Measurements from ENCODE around the gene LRIT3.
"Not testable (repeated sequence)": the region's sequence is repeated elsewhere in the genome, so short reads cannot be mapped to it uniquely, and the experiment has no call there.

LRIT3 gene

DNA sequence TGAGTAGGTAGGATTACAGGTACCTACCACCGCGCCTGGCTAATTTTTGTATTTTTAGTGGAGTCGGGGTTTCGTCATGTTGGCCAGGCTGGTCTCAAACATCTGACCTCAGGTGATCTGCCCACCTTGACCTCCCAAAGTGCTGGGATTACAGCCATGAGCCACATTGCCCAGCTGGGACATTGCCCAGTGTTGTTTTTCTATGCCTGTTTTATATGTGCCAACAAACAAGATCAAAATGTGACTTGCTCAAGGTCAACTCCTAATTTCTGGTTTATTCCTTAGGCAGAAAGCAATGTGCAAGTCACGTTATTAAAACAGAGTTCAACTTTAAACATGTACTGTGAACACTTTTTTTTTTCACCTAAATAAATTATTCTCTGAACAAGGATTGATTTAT is 2.7 kb downstream of the LRIT3 start:
- DNase-seq: no peak

DNA sequence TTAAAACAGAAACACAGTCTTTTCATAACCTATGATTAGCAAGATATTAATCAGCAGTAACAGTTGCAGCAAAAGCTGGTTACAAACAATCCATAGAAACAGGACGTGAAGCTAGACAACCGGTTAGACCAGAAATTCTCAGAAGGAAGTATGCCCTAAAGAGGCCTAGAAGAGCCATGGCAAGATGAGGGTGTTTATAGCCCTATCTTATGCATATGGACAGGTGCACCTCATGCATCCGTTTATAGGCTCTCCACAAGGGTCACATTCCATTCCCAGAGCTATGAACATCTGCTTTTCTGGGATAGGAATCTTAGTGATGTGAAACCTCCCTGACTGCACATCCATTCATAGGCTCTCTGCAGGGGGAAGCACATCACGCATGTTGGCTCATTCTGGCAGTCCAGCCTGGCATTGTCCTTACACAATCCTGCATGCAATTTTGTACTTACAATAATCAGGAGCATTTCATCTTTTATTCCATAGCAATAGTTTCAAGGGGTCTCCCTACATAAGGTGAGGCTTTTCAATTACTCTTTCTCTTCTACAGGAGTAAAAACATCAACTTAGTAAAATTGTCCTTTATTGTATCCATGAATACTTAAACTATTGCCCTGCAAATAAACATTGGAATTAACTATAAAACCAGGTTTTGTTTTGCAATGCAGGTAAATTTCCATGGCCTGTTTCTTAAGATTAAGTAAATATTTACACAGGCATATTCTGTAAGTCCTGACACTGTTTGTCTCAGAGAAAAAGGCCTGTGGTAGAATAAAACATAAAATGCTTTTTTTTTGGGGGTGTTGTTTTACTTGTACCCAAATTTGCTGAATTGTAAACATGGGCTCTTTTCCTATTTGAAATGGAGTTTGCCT is 11.8 kb downstream of the LRIT3 start:
- not testable (repeated sequence) for DNase-seq

DNA sequence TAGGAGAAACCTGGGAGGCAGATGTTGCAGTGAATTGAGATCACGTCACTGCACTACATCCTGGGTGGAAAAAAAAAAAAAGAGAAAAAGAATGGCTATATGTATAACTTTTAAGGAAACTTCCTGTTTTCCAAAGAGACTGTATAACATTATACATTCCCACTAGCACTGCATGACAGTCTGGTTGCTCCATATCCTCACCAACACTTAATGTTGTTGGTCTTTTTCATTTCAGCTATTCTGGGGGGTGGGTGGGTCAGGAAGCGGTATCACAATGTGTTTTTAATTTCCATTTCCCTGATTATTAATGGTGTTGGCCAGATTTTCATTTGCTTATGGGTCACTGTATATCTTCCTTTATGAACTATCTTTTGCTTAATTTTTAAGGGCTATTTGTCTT is 13.4 kb downstream of the LRIT3 start:
- no peak for DNase-seq

DNA sequence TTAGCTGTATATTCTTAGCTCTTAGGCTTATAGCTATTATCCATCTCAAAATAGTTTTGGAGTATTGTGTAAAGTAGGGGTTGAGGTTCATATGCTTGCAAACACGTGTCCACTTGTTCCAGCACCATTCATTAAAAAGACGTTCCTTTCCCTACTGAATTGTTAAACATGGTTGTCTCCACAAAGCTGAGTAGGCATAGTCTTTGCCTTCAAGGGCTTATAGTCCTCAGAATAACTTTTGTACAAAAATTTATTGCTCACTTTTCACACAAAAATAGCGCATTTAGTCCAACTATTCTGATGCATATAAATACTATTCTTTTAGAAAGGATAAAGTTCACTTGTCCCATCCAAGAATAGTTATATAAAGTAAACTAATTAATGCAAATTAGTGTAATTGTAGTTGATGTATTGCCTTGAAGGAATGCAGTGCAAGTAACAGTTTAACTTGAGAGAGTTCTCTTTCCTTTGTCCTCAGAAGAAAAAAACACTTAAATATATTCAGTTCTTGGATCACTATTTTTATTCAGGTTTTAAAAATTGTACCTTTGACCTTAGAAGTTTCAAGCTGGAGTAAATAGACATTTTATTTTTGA is 14.1 kb downstream of the LRIT3 start:
- no peak for DNase-seq

DNA sequence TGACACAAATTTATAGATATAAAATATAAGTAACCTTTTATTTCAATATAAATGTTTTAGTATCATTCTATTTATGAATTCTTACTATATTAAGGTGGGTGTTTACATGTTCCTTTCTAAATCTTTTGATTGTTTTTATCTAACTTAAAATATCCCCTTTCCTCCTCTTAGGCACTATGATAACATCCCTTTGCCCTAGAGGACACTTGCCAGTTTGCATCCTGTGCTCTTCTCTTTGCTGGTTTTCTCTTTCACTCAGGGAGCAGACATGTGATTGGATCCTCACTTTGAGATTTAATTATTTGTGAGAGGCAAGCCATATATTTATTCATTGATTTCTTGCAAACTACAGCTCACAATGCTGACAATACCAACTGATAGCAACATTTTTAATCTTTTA is 16.2 kb downstream of the LRIT3 start:
- no peak for DNase-seq

DNA sequence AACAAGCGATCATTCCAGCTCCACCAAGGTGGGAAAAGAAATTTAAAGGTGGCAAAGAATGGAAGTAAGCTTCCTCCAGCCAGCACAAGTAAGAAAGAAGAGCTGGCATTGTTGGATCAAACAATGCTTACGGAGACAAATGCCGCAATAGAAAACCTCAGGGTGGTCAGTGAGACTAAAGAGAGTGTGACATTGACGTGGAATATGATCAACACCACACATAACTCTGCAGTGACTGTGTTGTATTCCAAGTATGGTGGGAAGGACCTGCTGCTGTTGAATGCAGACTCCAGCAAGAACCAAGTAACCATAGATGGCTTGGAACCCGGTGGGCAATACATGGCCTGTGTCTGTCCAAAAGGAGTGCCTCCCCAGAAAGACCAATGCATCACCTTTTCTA is 22.2 kb downstream of the LRIT3 start:
- DNase-seq: no peak

DNA sequence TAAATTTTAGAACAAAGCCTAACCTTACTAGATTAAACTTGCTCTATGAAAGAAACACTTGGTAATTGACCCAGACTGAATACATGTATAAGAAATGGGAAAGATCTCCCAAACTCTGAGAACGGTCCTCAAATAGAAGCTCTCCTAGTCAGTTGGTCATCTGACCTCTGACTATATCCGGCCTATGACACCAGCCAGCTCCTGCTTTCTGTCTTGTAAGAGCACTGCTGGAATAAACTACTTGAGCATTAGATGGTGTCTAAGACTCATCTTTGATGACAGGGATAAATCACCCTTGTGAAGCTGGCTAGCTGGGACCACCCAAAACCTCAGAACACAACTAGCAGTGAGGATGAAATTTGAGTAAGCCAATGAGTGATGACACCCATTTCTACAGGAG is 24.2 kb downstream of the LRIT3 start:
- no peak for DNase-seq

DNA sequence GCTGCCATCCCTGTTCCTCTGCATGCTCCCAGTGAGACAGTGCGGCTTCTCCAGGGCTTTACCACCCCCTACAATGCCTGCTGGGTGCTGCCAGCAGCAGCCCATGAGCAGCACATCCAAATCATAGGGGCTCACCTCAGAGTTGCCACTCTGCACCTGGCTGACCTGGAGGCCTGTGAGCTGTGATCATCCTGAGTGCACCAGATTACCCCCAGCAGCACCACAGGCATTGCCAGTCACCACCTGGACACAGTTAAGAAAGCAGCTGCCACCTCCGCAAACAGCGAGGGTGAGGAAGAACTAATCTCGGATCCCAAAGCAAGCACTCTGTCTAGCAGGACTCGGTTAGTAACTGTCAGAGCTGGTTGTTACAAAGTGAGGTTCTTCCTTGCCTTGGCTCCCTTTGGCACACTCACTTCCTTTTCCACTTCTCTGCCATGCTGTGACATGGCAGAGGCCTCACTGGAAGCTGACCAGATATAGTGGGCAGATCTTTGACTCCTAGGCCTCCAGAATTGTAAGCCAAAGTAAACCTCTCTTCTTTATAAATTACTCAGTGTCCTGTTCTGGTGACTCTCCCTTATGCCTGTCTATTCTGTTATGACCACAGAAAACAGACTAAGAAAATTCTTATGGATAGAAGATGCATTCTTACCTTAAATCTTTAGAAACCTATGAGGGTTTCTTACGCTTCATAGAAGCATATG is 25.2 kb downstream of the LRIT3 start:
- DNase-seq: no peak

DNA sequence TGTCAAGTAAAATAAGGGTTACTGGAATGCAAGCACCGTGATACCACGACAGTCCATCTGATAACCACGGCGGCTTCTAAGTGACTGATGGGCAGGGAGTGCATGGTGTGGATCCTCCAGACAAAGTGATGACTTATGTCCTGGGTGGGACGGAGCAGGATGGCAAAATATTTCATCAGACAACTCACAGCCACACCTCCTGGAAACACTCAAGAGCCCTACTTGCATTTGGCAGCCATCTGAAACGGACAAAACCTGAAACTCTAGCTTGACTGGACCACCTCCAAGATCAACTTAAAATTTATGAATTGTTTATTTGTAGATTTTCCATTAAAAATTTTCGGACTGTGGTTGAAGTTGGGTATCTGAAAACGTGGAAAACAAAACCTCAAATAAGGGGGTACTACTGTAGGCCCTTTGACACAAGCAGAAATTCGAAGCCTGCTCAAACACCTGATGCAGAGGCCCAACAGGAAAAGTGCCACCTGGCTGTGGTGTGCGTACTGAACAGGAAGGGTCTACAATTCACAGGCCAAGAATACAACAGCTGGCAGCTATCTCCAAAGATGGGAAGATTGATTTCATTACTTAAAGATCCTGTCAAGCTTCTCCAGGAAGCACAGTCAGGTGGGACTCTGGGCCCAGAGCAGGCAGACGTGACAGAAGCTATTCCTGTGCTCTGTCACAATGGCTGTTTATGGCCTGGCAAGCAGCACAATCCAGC is 26.0 kb downstream of the LRIT3 start:
- no peak for DNase-seq

DNA sequence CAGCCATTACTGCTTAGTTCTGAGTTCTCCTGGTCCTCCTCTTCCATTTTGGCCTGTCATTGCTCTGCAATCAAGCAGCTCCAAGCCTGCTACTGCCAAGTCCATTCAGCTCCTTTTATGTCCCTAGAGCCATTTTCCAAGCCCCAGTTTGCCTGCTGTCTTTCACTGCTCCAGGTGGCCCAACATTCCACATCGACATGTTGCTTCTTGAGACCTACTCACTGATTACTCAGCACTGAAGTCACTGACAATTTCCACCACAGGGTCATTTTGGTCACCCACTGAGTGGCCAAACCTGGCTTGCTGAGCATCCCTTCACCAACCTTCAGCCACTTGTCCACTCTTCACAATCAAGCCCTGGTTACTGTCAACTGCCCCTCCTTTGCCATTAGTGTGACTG is 27.2 kb downstream of the LRIT3 start:
- DNase-seq: no peak

DNA sequence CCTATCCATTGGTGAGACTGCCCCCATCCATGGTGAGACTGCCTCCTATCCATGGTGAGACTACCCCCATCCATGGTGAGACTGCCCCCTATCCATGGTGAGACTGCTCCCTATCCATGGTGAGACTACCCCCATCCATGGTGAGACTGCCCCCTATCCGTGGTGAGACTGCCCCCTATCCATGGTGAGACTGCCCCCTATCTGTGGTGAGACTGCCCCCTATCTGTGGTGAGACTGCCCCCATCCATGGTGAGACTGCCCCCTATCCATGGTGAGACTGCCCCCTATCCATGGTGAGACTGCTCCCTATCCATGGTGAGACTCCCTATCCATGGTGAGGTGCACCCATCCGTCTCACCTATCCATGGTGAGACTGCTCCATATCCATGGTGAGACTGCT is 27.6 kb downstream of the LRIT3 start:
- not testable (repeated sequence) for DNase-seq

DNA sequence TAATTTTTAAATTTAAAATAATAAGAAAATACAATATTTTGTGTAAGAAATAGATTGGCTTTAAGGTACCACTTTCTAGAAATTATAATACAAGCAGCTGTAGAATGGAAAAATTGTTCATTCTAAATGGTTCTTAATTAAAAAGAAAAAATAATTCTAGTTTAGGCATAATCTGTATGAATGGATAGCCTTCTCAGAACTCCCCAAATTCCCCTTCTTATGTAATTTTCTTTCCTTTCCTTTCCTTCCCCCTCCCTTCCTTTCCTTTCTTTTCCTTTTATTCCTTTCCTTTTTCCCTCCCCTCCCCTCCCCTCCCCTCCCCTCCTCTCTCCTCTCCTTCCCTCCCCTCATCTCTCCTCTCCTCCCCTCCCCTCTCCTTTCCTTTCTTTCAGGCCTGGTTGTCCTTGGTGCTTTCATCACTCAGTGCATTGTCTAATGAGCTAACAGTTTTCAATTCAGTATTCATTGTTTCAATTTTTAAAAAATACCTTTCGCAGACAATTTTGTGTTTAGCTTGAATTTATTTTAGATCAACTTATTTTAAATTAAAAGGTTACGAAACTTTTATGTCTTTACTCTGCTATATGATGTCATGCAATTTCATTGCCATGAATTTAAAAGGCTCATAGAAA is 28.8 kb downstream of the LRIT3 start:
- no peak for DNase-seq

DNA sequence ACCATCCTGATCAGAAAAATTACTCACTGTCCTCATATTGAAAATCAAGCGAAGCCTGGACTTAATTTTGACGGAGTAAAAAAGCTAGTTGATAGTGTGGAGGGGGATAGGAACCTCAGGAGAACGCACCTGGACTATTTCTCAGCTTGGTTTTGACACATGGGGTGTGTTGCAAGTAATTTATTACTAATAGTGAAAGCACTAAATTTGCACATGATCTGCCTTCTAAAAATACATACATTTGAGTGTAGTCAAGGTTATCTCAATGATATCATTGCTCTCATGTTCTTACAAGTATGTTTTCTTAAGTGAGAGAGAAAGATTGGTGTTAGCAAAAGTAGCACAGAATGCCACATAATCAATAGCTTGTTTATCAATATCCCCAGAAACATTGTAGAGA is 29.5 kb downstream of the LRIT3 start:
- no peak for DNase-seq

DNA sequence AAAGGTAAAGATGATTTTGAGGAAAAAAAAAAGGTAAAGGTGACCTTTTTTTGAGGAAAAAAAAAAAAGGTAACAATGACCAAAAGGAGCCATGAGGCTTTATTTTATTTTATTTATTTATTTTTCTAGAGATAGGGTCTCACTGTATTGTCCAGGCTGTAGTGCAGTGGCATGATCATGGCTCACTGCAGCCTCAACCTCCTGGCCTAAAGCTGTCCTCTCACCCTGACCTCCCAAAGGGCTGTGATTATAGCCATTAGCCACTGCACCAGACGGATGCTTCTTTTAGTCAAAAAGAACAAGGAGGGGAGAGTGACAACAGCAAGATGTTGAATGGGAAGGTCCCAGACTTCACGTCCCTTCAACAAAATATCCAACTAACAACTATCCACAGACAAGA is 30.4 kb downstream of the LRIT3 start:
- DNase-seq: no peak

DNA sequence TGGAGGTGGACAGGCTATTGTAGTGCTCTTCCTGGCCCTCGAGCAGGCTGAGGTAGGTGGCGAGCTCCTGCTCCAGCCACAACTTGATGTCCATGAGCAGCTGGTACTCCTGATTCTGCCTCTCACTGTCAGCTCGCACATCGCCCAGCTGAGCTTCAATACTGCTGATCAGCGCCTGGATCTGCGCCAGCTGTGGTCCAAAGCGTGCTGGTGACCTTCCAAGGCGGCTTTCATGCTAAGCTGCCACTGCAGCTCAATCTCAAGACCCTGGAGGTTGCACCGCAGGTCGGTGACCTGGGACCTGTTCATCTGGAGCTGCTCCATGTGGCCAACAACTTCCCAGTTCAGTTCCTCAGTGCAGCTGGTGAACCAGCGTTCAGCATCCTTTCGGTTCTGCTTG is 31.2 kb downstream of the LRIT3 start:
- no peak for DNase-seq

DNA sequence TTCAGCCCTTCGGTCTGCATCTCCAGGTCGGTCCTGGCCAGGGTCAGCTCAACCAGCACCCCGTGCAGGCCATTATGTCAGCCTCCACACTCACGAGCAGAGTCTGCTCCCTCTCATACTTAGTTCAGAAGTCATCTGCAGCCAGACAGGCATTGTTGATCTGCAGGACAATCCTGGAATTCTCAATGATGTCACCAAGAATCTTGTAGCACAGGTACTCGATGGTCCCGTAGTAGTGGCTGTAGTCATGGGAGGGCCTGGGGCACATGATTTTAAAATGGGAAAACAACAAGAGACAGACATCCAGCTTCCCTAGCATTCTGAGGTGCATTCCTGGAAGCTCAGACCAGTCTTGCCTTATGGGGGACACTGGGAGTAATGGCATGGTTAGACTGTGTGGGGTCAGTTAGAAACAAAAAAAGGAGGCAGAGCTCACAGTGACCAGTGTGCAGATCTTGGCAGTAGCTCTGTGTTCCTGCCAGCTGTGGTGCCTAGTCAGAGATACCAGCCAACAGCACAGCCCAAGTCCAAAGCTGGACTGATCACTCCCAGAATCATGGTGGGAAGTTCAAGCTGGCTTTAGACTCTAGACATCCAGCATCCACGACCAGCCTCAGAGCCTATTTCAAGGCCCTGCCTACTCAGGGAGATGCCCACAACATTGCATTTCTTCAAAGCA is 31.9 kb downstream of the LRIT3 start:
- no peak for DNase-seq

DNA sequence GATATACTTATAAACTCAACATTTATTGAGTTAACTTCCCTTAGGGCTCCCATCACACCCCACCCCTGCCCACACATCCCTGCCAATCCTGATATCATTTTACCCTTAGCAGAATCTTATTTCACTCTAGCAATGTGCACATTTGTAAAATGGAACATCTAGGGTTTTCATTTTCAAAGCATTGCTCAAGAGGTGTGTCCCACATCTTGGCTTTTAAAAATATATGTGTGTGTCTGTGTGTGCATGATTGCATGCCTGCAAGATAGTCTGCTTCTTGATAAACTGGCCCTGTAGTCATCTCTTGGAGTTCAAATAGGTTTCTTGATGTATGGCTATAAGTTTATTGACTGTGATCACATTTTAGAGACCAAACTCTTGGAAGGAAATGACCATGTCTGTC is 38.4 kb downstream of the LRIT3 start:
- DNase-seq: no peak

DNA sequence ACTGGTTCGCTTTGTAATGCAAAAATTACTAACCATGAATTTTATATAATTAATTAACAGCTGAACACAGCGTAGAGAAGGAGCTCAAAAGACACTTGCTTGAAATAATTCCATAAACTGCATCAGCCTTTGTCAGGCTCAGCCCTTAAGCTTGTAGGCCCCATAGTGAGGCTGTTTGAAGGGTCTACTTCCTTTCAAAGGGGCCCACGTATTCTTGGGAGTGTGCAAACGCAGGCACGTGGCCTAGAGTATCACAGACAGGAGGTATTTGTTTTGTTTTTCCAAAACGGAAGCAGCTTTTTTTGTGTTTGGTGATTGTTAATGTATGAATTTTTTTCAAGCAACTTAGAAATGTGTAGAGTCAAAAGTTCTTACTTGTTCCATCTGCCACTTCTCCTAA is 39.2 kb downstream of the LRIT3 start:
- DNase-seq: no peak

DNA sequence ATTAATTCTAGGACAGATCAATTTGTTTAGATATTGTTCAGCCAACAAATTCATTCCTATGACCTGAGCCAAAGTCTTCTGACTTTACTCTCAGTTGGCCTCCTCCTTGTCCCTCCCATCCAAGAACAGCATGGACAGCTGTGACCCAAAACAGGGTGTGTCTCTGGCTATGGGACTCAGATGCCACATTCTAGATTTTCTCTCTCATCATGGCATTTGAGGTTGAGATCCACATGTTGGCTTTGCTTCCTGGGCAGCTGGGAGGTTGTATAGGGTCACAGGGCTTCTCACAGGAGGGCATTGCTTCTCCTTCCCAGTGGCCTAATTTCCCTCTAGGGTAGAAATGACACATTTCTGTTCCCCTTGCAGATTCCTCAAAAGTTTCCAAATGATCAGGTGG is 42.2 kb downstream of the LRIT3 start:
- no peak for DNase-seq

DNA sequence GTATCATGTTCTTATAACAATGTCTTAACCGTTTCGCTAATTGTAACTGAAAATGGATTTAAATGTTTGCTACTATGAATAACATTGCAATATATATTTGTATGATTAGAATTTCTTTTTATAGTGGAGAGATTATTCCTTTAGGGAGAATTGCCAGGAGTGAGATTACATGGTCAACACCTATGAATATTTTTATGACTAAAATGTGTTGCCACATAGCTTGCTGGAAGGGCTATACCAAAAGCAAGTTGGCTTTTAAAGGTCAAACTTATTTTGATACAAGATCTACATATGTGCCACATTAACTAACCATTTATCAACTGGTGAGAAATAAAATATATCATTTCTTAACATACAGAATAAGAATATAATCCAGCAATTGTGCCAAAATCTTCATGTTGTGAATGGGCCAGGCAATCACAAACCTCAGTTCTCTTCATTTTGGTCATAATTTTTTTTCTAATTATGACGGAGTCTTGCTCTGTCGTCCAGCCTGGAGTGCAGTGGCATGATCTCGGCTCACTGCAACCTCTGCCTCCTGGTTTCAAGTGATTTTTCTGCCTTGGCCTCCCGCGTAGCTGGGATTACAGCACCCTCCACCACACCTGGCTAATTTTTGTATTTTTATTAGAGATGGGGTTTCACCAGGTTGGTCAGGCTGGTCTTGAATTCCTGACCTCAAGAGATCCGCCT is 54.8 kb downstream of the LRIT3 start:
- DNase-seq: no peak

DNA sequence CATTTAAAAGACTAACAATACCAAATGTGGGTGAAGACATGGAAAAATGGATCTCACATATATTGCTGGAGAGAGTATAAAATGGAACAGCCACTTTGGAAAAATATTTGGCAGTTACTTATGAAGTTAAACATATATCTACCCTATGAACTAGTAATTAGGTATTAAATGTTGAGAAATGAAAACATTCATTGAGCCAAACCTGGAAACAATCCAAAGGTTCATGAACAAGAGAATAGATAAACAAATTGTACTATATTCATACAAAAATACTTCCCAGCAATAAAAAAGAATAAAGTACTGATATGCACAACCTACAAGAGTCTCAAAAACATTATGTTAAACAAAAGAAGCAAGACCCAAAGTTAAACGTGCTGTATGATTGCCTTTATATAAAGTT is 60.8 kb downstream of the LRIT3 start:
- no peak for DNase-seq

DNA sequence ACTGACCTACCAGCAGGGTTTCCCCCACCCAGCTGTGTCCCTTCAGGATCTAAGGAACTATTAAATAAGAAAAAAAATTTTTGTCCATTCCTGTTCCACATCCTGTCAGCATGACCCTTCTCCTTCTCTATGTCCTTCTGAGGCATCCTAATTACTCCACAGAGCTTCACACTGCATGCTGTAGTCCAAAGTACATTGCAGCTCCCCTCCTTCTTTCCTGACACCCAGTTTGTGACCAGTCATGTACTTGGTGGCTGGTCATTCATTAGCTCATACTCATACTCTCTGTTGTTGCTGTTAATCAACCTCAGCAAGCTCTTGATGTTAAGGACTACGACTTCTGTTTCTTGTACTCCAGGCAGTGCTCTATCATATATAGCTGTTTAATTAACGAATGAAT is 62.3 kb downstream of the LRIT3 start:
- no peak for DNase-seq
